Stimulated activated CD4-positive, alpha-beta T cell treated with anti-CD3 and anti-CD28 coated beads, Interleukin-4, amount 100 ng/mL, for 4 hours (primary cell): Measurements from ENCODE around the gene BLVRA.
A peak's percentile ranks its signal among the peaks of the same experiment; 100 is the strongest.
"Not testable (repeated sequence)": the region's sequence is repeated elsewhere in the genome, so short reads cannot be mapped to it uniquely, and the experiment has no call there.

ENCODE experiments used
- DNase-seq, 2 experiments: peaks; one replicate each; pipeline ENCODE4 v3.0.0-alpha.2; 2020

The BLVRA gene

GRCh38 chr7:43810195-43810941 is 51.9 kb downstream of the BLVRA start:
- DNase-seq = peak; percentile 22 to 37

DNA sequence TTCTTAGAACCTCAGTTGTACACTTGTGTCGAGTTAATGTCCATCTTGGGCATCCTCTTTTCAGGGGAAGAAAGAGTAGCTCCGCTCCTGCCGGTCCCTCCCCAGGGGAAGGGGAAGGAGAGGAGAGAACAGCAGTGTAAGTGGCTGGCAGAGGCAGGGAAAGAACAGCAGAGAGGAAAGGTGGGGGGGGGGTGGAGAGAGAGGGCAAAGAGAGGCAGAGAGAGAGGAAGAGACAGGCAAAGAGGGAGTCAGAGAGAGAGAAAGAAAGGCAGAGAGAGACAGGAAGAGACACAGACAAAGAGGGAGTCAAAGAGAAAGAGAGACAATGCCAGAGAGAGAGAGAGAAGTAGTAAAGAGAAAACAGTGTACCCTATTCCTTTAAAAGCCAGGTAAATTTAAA is 56.9 kb downstream of the BLVRA start:
- DNase-seq = no peak

GRCh38 chr7:43816046-43816797 is 57.7 kb downstream of the BLVRA start:
- not testable (repeated sequence) for DNase-seq

DNA sequence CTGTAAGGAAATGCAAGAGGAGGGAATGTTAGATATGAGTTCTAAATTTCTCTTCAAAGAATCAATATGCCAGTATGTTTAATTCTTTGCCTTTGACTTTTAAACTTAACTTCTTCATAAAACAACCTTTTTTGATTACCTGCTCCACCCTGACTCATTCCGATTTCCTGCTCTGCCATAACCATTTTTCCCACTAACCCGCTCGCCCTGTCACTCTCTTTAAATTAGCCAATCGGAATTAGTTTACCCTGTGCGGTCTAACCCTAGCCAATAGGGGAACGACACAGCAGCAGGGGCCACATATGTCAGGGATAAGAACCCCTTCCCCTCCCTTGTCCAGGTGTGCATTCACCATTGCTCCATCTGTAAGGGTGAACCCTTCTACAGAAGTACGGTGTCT is 64.9 kb downstream of the BLVRA start:
- not testable (repeated sequence) for DNase-seq

- no peak for DNase-seq
Observed at GRCh38 chr7:43823941-43824340, 65.5 kb downstream of the BLVRA start.

DNA sequence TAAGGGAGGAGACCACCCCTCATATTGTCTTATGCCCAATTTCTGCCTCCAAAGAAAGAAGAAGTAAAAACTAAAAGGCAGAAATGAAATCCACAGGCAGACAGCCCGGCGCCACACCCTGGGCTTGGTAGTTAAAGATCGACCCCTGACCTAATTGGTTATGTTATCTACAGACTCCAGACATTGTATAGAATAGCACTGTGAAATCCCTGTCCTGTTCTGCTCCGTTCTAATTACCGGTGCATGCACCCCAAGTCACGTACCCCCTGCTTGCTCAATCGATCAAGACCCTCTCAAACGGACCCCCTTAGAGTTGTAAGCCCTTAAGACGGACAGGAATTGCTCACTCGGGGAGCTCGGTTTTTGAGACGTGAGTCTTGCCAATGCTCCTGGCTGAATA is 66.0 kb downstream of the BLVRA start:
- DNase-seq = not testable (repeated sequence)

DNA sequence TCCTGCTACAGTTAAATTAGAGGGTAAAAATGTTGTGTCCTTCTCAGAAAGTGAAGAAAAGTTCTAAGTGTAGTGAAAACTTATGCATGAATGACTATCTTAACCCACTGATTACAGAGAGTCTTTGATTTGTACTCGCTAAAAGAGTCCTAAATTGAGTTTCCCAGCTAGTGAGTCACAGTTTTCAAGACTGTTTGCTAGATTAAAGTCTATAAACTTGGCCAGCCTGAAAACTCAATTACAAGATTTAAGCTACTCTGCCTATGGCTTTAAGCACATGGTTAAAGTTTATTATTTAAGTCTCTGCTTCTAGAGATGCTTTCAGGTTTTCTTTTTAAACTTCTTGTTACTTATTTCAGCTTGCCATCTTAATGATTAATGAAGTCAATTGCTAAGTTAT is 66.5 kb downstream of the BLVRA start:
- DNase-seq = no peak

GRCh38 chr7:43825391-43825808 is 66.9 kb downstream of the BLVRA start:
- DNase-seq = no peak

DNA sequence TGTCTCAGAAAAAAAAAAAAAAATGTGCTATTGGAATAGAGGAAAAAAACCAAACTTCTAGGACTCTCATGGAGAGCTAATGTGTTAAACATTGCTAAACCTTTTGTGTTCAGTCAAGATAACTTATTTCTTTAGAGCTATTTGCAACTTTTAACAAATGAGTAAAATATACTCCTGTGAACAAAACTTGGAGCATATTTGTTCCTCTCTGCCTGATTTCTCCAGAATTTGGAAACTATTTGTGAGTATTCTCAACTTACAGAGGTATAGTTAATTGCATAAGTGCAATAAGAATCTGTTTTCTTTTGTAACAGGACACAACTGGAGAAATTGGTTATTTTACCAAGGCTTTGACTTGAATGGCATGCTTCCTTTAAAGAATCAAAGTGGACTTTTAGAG is 72.4 kb downstream of the BLVRA start:
- not testable (repeated sequence) for DNase-seq

- DNase-seq = peak; percentile 16 to 45
Observed at GRCh38 chr7:43834463-43835251, 76.2 kb downstream of the BLVRA start.

DNA sequence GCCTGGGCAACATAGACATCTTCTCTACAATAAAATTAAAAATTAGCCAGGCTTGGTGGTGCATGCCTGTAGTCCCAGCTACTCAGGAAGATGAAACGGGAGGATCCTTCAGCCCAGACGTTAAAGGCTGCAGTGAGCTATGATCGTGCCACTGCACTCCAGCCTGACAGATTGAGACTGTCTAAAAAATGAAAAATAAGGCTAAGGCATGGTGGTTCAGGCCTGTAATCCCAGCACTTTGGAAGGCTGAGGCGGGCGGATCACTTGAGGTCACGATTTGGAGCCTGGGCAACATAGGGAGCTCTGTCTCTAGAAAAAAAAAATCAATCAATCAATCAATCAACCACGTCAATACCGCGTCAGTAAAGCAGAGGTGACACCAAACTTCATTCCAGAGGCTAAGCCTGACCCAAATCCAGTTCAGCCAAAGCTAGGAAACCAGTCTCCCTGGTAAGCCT is 79.8 kb downstream of the BLVRA start:
- no peak for DNase-seq

DNA sequence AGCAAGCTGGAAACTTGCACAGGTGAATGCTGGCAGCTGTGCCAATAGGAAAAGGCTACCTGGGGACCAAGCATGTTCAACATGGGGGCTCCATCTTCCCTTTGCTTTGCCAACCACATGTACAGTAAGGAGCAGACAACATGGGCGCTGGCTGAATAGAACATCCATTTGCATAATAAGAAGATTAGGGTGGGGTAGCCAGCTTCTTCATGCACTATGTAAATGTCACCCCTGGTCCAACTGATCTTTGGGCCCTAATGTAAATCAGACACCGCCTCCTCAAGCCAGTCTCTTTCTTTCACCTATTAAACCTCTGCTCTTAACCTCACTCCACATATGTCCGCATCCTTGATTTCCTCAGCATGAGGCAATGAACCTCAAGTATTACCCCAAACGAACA is 84.8 kb downstream of the BLVRA start:
- no peak for DNase-seq

- no peak for DNase-seq
Observed at GRCh38 chr7:43844257-43844656, 85.8 kb downstream of the BLVRA start.

DNA sequence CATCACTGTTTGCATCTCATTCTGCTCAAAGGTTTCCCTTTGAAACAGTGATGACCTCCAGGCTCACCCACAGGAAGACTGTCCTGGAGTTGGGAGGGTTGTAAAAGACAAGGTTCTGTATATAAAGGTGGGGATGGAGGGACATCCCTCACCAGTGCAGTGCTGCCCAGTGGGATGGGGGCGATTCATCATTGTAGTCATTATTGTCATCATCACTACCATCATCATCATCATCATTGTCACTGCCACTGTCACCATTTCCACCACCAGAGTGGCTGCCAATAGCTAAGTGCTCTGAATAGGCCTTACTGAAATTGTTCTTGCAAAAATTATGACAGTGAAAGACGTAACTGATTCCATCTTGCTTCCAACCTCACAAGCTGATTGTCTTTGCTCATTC is 86.2 kb downstream of the BLVRA start:
- DNase-seq = no peak

DNA sequence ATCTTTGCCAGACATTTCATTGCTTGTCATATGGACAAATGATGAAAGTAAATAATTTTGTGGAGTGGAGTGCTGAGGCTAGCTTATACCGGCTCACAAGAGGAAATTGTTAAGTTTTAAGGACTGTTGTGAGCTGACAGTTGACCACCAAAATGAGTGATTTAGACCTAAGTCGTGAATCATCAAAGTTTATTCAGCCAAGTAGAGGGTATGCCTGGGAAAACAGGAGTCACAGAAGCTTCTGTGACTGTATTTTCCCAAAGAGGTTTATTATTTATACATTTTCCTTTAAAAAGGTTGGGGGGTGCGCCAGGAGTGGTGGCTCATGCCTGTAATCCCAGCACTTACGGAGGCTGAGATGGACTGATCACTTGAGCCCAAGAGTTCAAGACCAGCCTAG is 89.0 kb downstream of the BLVRA start:
- DNase-seq = no peak

DNA sequence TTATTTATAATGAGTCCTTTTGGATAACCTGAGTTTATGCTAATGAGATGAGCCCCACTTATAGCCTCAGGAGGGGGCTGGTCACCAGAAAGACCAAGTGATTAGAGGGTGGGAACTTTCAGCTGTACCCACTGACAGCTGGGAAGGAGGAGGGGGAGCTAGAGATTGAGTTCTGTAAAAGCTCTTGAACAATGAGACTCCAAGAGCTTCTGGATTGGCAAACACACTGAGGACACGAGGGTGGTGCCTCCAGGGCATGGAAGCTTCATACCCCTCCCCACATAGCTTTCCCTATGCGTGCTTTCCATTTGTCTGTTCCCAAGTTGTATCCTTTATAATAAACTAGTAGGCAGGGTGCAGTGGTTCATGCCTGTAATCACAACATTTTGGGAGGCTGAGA is 90.6 kb downstream of the BLVRA start:
- no peak for DNase-seq

- no peak for DNase-seq
Observed at GRCh38 chr7:43850348-43851116, 92.1 kb downstream of the BLVRA start.

DNA sequence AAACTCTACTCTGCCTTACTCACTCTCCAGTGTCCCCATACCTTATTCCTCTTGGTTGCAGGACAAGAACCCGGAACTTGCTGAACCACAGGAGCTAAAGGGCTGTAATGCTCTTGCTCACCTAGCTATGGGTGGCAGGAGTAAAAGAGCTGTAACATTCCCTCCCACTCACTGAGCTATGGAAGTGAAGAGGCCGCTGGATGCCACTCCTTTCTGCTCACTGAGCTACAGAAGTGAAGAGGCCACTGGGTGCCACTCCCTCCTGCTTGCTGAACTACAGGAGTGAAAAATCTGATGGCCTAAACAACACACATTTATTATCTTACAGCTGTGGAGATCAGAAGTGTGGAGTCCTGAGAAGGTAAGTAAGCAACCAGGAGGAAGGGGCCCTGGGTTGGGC is 93.3 kb downstream of the BLVRA start:
- no peak for DNase-seq

DNA sequence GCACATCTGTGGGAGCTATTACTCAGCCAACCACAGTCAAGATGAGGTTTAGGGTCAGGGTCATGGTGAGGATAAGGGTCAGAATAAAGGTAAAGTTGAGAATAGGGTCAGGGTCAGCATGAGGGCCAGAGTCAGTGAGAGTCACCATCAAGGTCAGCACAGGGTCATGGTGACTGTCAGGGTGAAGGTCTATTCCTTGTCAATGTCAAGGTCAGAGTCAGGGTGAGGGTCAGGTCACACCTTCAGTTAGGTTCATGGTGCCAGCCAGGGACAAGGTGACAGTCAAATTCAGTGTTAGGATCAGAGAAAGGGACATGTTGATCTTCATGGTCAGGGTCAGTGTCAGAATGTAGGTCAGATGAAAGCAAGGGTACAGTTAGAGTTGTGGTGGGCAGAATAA is 96.7 kb downstream of the BLVRA start:
- no peak for DNase-seq

- no peak for DNase-seq
Observed at GRCh38 chr7:43856316-43856715, 97.8 kb downstream of the BLVRA start.
